ENCODE data around the gene PSPC1. TPM values are rescaled to one million over a fixed set of nuclear protein-coding genes. Genes with fewer than 3 reads are reported as not detected.
"Not testable (repeated sequence)": the region's sequence is repeated elsewhere in the genome, so short reads cannot be mapped to it uniquely, and the experiment has no call there.

PSPC1 gene, protein sequence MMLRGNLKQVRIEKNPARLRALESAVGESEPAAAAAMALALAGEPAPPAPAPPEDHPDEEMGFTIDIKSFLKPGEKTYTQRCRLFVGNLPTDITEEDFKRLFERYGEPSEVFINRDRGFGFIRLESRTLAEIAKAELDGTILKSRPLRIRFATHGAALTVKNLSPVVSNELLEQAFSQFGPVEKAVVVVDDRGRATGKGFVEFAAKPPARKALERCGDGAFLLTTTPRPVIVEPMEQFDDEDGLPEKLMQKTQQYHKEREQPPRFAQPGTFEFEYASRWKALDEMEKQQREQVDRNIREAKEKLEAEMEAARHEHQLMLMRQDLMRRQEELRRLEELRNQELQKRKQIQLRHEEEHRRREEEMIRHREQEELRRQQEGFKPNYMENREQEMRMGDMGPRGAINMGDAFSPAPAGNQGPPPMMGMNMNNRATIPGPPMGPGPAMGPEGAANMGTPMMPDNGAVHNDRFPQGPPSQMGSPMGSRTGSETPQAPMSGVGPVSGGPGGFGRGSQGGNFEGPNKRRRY
- 123 and 124 TPM in 2 replicates for total RNA-seq (2022)
- Bru-seq, nascent RNA, result percentile 96 among the genes with signal in this experiment
- BruChase-seq, experiment 1, labeled RNA remaining after a 2-hour chase, result percentile 94 among the genes with signal in this experiment
- percentile 89 among the genes with signal in this experiment for BruChase-seq, experiment 2, labeled RNA remaining after a 6-hour chase
- long read RNA-seq, transcript PSPC1-203 (8 exons, 1,647 nt), result minor isoform, 19 of 156 reads
- long read RNA-seq, transcript PSPC1-201 (9 exons, 2,407 nt), result major isoform, 86 of 156 reads
- long read RNA-seq, transcript PSPC1-206 (10 exons, 2,013 nt), result minor isoform, 5 of 156 reads
- long read RNA-seq, transcript PSPC1-204 (8 exons, 1,709 nt), result minor isoform, 16 of 156 reads
- long read RNA-seq, partial matches to known transcripts, result 12 of 156 reads
- long read RNA-seq, other reads (novel, unspliced or antisense), result 18 of 156 reads

DNA sequence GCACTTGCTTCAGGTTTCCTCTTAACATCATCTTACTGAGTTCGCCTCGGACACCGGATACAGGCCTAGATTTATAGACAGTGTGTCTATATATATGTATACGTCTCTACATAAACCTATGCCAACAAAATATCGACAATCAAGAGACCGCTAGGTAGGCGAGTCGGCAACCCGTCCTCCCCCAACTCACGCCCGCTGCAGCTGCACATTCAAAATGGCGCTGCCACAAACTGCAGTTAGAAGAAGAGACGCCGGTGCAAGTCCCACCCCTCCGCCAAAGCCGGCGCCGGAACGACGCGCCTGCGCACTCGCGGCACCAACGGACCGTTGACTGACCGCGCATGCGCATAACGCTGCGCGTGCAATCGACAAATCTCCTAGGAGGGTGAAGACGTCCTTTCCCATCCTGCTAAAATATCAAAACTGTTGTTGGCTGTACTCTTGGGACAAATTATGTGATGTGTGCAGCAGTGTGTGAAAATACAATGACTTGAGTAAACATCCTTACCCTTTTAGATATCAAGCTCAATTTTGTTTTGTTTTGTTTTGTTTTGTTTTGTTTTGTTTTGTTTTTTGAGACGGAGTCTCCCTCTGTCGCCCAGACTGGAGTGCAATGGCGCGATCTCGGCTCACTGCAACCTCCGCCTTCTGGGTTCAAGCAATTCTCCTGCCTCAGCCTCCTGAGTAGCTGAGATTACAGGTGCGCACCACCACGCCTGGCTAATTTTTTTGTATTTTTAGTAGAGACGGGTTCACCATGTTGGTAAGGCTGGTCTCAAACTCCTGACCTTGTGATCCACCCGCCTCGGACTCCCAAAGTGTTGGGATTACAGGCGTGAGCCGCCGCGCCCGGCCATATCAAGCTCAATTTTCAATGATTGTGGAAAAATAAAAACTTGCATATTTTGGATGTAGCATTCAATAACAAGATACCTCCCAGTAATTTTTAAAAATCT is at the start of gene PSPC1:
Gene PSPC1, minus strand, starts transcription at position 219 of the 956 bp plus-strand sequence. Its CDS starts 188 bp downstream, at position 31.
- BruUV-seq (replicated peaks), result TSS peak; percentile 97
- peak; percentile 95 to 97 for DNase-seq
- not testable (repeated sequence) for H3K27me3 Mint-ChIP-seq (ENCODE audit: insufficient read depth, unreplicated experiment); H3K36me3 ChIP-seq (ENCODE audit: control insufficient read depth, insufficient read depth, low read length); H3K27me3 ChIP-seq (replicated peaks; ENCODE audit: control insufficient read depth, insufficient read depth, low read length); H3K9me3 Mint-ChIP-seq (ENCODE audit: unreplicated experiment); H3K4me1 ChIP-seq; H3K9me3 ChIP-seq
- Mint-ChIP-seq H3K36me3 (ENCODE audit: insufficient read depth, unreplicated experiment) (peaks cover 26% of the 10 kb centered on the region), H3K27ac (ENCODE audit: unreplicated experiment) (peak within 1 kb of the TSS; percentile 93), H3K4me3 (ENCODE audit: unreplicated experiment) (peak within 1 kb of the TSS; percentile 94), H3K4me1 (ENCODE audit: low read depth, unreplicated experiment) (peaks cover 12% of the 10 kb centered on the region)
- CTCF ChIA-PET, result interaction anchor here (0.5 to 0.7 kb wide), 2 partner anchors 35 to 180 kb away, joined by 3 to 6 read pairs; no protein-coding TSS in a partner anchor
- POLR2A ChIA-PET, result interaction anchor here (0.6 to 1.9 kb wide), 2 partner anchors 81 to 193 kb away, joined by 3 to 11 read pairs; partner anchors contain the start of gene ZMYM5
- intact Hi-C loops (cut with micrococcal nuclease; ENCODE audit: unreplicated experiment), result loop anchor here (1.0 to 2.0 kb wide), 3 partner anchors 11 to 174 kb away; no protein-coding TSS in a partner anchor
- peak within 1 kb of the TSS; percentile 81 for H3K4me3 ChIP-seq (ENCODE audit: low read depth, low read length)

DNA sequence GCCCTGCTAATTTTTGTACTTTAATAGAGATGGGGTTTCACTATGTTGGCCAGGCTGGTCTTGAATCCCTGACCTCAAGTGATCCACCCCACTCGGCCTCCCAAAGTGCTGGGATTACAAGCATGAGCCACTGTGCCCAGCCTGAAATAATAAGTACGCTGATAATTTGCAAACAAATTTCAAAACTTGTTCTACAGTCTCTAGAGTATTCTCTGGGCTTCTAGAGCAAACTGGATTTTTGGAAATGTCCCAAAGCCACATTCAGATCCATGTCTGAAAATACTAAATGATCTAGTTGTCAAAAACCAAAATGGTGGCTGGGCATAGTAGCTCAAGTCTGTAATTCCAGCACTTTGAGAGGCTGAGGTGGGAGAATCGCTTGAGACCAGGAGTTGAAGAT is 39.9 kb upstream of the PSPC1 start:
- no peaks in the 10 kb centered on the region for H3K27me3 Mint-ChIP-seq (ENCODE audit: insufficient read depth, unreplicated experiment)
- ChIA-PET CTCF (no interaction called here), POLR2A (no interaction called here)
- peaks cover 3% of the 10 kb centered on the region for H3K4me1 Mint-ChIP-seq (ENCODE audit: low read depth, unreplicated experiment)
- TF ChIP-seq, protein P1, sequence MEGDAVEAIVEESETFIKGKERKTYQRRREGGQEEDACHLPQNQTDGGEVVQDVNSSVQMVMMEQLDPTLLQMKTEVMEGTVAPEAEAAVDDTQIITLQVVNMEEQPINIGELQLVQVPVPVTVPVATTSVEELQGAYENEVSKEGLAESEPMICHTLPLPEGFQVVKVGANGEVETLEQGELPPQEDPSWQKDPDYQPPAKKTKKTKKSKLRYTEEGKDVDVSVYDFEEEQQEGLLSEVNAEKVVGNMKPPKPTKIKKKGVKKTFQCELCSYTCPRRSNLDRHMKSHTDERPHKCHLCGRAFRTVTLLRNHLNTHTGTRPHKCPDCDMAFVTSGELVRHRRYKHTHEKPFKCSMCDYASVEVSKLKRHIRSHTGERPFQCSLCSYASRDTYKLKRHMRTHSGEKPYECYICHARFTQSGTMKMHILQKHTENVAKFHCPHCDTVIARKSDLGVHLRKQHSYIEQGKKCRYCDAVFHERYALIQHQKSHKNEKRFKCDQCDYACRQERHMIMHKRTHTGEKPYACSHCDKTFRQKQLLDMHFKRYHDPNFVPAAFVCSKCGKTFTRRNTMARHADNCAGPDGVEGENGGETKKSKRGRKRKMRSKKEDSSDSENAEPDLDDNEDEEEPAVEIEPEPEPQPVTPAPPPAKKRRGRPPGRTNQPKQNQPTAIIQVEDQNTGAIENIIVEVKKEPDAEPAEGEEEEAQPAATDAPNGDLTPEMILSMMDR (IDR thresholded peaks at IDR 0.05; ENCODE audit: insufficient read depth in 1 of 2, low read depth in 1 of 2, low read length in 1 of 2, severe bottlenecking in 1 of 2, unreplicated experiment in 1 of 2), result no peak
- intact Hi-C loops (cut with micrococcal nuclease; ENCODE audit: unreplicated experiment), result no loop called here
- H3K36me3 Mint-ChIP-seq (ENCODE audit: insufficient read depth, unreplicated experiment), result peaks cover 53% of the 10 kb centered on the region
- peak in 1 of 2 experiments; percentile 3 for DNase-seq
- no TSS peak for BruUV-seq (replicated peaks)
- H3K27ac Mint-ChIP-seq (ENCODE audit: unreplicated experiment), result no peak overlapping the region
- H3K4me3 Mint-ChIP-seq (ENCODE audit: unreplicated experiment), result no peak overlapping the region
- Histone ChIP-seq H3K36me3 (ENCODE audit: control insufficient read depth, insufficient read depth, low read length) (no peaks in the 10 kb centered on the region; the same call in none of the 2 replicates), H3K27me3 (replicated peaks; ENCODE audit: control insufficient read depth, insufficient read depth, low read length) (no peaks in the 10 kb centered on the region), H3K4me1 (no peaks in the 10 kb centered on the region; the same call in 1 of the 2 replicates), H3K4me3 (ENCODE audit: low read depth, low read length) (no peak overlapping the region), H3K9me3 (no peaks in the 10 kb centered on the region)
- no peaks in the 10 kb centered on the region for H3K9me3 Mint-ChIP-seq (ENCODE audit: unreplicated experiment)

DNA sequence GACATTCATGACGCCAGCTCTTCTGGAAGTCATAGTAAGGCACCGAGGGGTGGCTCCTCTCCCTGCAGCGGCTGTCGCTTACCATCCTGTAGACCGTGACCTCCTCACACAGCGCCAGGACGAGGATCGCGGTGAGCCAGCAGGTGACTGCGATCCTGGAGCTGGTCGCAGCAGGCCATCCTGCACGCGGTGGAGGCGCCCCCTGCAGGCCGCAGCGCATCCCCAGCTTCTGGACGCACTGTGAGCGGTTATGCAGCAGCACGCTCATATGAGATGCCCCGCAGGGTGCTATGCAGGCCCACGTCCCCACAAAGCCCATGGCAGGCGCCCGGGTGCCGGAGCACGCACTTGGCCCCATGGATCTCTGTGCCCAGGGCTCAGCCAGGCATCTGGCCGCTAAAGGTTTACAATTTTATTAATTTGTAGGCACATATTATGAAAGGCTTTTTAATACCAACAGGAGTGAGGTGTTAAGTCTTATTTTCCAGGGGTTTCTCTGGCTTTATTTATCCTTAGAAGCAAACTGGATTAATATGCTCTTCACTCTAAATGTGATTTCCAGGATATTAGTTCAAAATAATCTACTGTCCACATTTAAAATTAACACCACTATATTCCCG is 35.6 kb upstream of the PSPC1 start:
- no peak overlapping the region for H3K4me3 Mint-ChIP-seq (ENCODE audit: unreplicated experiment)
- H3K36me3 ChIP-seq (ENCODE audit: control insufficient read depth, insufficient read depth, low read length), result no peaks in the 10 kb centered on the region; the same call in 1 of the 2 replicates
- no peak overlapping the region for H3K4me3 ChIP-seq (ENCODE audit: low read depth, low read length)
- BruUV-seq (replicated peaks), result no TSS peak
- no peaks in the 10 kb centered on the region for H3K9me3 Mint-ChIP-seq (ENCODE audit: unreplicated experiment)
- ChIA-PET POLR2A (interaction anchor here (0.5 kb wide), 1 partner anchor 45 kb away, joined by 3 read pairs; the partner anchor contains the start of gene ZMYM5), CTCF (interaction anchor here (0.6 to 1.1 kb wide), 4 partner anchors 36 to 109 kb away, joined by 3 to 4 read pairs (median 3); partner anchors contain the start of gene PSPC1)
- H3K36me3 Mint-ChIP-seq (ENCODE audit: insufficient read depth, unreplicated experiment), result peaks cover 29% of the 10 kb centered on the region
- DNase-seq, result peak; percentile 68 to 75
- no peaks in the 10 kb centered on the region for H3K9me3 ChIP-seq
- no peaks in the 10 kb centered on the region for H3K27me3 ChIP-seq (replicated peaks; ENCODE audit: control insufficient read depth, insufficient read depth, low read length)
- H3K27me3 Mint-ChIP-seq (ENCODE audit: insufficient read depth, unreplicated experiment), result no peaks in the 10 kb centered on the region
- intact Hi-C loops (cut with micrococcal nuclease; ENCODE audit: unreplicated experiment), result loop anchor here (5.0 kb wide), 1 partner anchor 44 kb away; the partner anchor contains the start of gene ZMYM5
- H3K4me1 ChIP-seq, result no peaks in the 10 kb centered on the region; the same call in 1 of the 2 replicates
- TF ChIP-seq, protein P1 (IDR thresholded peaks at IDR 0.05; ENCODE audit: insufficient read depth in 1 of 2, low read depth in 1 of 2, low read length in 1 of 2, severe bottlenecking in 1 of 2, unreplicated experiment in 1 of 2), result peak; percentile 36 to 71
- peak overlapping the region; percentile 49 for H3K27ac Mint-ChIP-seq (ENCODE audit: unreplicated experiment)
- peaks cover 11% of the 10 kb centered on the region for H3K4me1 Mint-ChIP-seq (ENCODE audit: low read depth, unreplicated experiment)
